ENCODE data around the gene GPBP1.
"Not testable (repeated sequence)": the region's sequence is repeated elsewhere in the genome, so short reads cannot be mapped to it uniquely, and the experiment has no call there.

Gene GPBP1

DNA sequence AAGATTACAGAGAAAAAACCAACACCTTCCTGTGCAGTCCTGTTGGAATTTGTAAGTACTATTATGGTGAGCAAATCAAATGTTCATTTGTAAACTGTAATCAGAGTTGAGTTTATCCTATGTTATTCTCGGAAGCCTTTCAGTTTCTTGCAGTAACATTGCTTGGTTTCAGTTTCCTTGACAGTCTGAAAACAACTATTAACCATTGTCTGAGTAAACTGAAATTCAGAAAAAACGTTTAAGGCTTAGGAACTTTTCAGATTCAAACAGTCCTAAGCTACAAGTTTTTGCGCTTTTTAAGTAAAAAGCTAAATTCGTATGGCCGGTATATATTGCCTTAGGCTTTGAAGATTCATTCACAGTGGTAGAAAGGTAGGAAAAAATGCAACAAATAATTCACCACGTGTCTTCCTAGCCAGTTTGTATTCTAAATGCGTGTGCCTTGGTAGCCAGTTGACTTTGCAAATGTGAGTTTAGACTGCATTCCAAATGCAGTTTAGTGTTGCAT is 2.5 kb downstream of the GPBP1 start:
- DNase-seq = peak in 1 of 51 donors; percentile 36

- no peak for DNase-seq
Observed at GRCh38 chr5:57177479-57178156, 3.8 kb downstream of the GPBP1 start.

DNA sequence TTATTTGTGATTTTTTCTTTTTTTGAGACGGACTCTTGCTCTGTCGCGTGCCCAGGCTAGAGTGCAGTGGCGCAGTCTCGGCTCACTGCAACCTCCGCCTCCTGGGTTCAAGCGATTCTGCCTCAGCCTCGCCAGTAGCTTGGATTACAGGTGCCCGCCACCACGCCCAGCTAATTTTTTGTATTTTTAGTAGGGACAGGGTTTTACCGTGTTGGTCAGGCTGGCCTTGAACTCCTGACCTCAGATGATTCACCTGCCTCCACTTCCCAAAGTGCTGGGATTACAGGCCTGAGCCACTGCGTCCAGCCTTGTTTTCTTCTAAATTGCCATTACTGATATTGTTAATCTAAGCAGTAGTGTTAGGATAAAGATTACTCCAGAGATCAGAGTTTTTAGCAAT is 4.4 kb downstream of the GPBP1 start:
- DNase-seq = not testable (repeated sequence)

- no peak for DNase-seq
Observed at GRCh38 chr5:57179262-57180200, 5.7 kb downstream of the GPBP1 start.

DNA sequence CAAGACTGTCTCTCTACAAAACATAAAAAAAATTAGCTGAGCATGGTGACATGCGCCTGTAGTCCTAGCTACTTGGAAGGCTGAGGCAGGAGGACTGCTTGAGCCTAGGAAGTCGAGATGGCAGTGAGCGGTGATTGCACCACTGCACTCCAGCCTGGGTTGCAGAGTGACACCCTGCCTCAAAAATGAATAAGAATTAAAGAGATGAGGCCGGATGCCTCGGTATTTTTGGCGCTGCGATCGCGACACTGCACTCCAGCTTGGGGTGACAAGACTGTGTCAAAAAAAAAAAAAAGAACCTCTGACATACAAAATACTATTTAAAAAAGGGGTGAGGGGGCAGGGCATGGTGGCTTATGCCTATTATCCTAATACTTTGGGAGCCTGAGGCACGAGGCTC is 7.3 kb downstream of the GPBP1 start:
- no peak for DNase-seq

- no peak for DNase-seq
Observed at GRCh38 chr5:57184322-57184721, 10.5 kb downstream of the GPBP1 start.

DNA sequence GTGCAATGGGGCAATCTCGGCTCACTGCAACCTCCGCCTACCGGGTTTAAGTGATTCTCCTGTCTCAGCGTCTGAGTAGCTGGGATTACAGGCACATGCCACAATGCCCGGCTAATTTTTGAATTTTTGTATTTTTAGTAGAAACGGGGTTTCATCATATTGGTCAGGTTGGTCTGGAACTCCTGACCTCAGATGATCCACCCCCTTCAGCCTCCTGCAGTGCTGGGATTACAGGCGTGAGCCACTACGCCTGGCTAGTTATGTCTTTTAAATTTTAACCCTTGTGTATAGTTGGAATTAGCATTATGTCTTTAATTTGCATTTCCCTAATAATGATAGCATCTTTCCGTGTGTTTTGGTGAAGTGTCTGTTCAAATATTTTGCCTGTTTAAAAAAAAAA is 11.5 kb downstream of the GPBP1 start:
- DNase-seq = no peak

DNA sequence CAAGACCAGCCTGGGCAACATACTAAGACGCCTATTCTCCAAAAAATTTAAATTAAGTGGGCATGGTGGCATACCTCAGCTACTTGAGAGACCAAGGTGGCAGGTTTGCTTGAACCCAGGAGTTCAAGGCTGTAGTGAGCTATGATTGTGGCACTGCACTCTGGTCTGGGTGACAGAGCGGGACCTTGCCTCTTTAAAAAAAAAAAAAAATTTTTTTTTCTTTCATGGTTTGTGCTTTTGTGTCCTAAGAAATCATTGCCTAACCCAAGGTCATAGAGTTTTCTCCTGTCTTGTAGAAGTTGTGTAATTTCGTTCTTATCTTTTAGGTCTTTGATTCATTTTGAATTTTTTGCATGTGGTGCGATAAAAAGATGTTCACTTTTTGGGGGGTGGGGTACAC is 12.3 kb downstream of the GPBP1 start:
- DNase-seq = no peak

DNA sequence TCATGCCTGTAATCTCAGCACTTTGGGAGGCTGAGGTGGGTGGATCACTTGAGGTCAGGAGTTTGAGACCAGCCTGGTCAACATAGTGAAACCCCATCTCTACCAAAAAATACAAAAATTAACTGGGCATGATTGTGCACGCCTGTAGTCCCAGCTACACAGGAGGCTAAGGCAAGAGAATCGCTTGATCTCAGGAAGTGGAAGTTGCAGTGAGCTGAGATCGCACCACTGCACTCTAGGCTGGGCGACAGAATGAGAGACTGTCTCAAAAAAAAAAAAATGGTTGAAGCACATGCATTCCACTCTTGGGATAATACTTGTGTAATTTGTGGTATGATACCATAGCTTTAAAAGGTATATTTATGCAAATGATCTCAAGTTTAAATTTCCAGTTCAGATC is 14.1 kb downstream of the GPBP1 start:
- DNase-seq = not testable (repeated sequence)

- no peak for DNase-seq
Observed at GRCh38 chr5:57189515-57189914, 15.7 kb downstream of the GPBP1 start.

DNA sequence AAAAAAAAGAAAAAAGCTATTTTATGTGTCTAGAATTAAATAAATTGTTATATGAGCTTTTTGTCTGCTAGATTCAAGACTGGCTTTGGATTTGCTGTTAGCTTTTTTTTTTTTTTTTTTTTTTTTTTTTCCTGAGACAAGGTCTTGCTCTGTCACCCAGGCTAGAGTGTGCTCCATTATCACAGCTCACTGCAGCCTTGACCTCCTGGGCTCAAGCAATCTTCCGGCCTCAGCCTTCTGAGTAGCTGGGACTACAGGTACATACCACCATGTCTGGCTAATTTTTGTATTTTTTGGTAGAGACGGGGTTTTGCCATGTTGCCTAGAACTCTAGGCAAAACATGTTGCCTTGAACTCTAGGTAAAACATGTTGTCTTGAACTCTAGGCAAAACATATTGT is 16.7 kb downstream of the GPBP1 start:
- no peak for DNase-seq

DNA sequence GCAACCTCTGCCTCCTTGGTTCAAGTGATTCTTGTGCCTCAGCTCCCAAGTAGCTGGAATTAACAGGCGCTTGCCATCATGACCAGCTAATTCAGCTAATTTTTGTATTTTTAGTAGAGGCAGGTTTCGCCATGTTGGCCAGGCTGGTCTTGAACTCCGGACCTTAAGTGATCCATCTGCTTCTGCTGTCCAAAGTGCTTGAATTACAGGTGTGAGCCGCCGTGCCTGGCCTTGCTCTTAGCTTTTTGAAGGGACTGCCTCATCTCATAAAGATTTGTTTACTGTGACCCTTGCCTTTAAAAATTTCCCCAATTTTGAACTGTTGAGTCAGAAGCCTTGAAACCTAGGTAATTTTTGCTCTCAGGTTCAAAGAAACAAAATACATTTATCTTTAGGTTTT is 17.3 kb downstream of the GPBP1 start:
- no peak for DNase-seq

DNA sequence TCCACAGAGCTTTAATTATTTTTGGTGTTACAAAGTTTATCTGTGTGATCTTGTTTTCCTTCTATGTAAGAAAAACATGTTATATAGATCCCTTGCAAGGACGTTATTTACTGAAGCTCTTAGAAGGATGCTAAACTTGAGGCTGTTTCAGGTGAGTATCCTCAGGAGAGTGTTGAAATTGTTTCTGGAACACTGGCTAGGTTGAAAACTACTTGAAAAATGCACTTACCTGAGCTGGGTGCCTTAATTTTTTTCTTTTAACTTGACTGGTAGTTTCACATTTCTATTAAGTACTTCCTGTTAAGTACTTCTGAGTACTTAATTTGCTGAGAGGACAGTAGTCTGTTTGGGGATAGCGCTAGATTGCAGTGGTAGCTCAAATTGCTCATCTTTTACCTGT is 18.1 kb downstream of the GPBP1 start:
- no peak for DNase-seq

DNA sequence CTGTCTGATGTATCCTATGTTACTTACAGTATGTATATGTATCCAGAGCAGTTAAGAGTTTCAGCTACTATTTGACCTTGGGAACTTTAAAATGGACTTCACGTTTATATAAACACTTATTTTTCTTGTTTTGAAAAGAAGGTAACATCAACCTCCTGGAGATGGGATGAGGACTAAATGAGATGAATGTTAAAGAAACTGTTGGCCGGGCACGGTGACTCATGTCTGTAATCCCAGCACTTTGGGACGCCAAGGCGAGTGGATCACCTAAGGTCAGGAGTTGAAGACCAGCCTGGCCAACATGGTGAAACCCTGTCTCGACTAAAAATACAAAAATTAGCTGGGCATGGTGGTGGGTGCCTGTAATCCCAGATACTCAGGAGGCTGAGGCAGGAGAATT is 19.0 kb downstream of the GPBP1 start:
- DNase-seq = not testable (repeated sequence)

- no peak for DNase-seq
Observed at GRCh38 chr5:57193757-57194413, 20.0 kb downstream of the GPBP1 start.

DNA sequence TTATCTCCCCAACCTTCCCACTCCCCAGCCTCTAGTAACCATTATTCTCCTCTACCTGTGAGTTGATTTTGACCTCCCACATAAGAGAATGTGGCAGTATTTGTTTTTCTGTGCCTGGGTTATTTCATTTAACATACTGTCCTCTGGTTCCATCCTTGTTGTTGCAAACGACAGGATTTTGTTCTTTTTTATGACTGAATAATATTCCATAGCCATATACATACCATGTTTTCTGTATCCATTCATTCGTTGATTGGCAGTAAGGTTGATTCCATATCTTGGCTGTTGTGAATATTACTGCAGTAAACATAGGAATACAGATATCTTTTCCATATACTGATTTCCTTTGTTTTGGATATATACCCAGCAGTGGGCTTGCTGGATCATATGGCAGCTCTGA is 20.8 kb downstream of the GPBP1 start:
- no peak for DNase-seq

- DNase-seq = no peak
Observed at GRCh38 chr5:57195060-57195459, 21.2 kb downstream of the GPBP1 start.

DNA sequence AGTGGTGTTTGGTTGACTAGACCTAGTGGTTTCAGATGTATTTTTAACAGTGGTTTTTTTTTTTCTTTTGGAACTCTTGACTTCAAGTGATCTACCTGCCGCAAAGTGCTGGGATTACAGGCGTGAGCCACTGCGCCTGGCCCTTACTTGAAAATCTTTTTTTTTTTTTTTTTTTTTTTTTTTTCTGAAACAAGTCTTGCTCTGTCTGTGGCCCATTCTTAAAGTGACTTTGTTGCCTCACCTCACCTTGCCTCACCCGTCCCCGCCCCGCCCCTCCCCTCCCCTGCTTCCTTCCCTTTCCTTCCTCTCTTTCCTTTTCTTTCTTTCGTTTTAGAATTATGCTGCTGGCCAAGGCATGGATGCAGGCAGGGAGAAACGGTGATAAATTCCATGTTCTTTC is 26.0 kb downstream of the GPBP1 start:
- DNase-seq = no peak

- no peak for DNase-seq
Observed at GRCh38 chr5:57202811-57203210, 29.0 kb downstream of the GPBP1 start.

DNA sequence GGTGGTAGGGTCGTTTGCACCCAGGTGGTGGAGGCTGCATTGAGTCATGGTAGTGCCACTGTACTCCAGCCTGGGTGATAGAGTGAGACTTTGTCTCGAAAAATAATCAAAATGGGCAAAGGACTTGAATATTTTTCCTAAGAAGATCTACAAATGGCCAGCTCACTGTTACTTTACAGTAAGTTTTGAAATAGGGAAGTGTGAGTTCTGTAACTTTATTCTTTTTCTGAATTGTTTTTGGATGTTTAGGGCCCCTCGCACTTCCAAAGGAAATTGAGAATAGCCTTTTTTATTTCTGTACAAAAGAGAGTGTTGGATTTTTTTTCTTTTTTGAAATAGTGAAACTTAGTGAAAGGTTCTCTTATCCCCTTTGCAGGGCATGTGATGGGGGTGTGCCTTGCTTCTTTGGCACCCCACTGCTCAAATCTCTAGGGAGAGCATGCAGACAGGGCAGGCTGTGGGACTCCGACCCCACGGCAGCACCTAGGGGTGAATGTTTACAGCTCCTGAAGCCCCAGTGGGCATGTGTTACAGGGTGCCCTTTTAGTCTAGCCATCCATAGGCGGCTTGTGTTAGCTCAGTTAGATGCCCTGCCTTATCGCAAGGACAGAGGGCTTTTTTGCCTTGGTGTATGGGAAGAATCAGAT is 33.3 kb downstream of the GPBP1 start:
- no peak for DNase-seq

DNA sequence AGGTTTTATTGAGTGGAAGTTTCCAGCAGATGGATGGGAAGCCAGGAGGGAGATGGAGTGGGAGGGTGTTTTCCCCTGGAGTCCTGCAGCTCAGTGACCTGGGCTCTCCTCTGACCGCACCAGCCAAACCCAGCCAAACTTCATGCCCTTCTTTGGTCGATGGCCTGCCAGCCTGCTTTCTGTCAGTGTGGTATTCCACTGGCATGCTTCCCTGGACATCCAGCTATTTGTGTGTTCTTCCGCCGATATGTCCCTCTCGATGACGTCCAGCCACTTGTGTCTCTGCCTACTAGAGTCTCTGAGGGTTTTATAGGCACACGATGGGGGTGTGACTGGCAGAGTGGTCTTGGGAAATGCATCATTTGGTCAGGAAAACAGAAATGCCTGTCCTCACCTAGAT is 33.8 kb downstream of the GPBP1 start:
- DNase-seq = peak in 1 of 51 donors; percentile 7

All from hypothalamus (tissue), 51 donors.